OCI-LY1 (cell line): ENCODE results near the gene BPHL.

ENCODE experiments used
- EZH2 ChIP-seq: fragments of 200-600 bp; sonication (generic), shearing (Covaris generic); IDR thresholded peaks from 2 replicates; pipeline ENCODE4 v1.8.0; 2017; ENCODE audit warnings: borderline replicate concordance, mixed run types, mild to moderate bottlenecking, antibody characterized with exemption, low read length, moderate library complexity, mixed read lengths
- TF ChIP-seq, protein P1 (sequence below): fragments of 200-600 bp; sonication (generic), shearing (Covaris generic); IDR thresholded peaks from 2 replicates; pipeline ENCODE4 v1.5.1; 2017; ENCODE audit warnings: mild to moderate bottlenecking, antibody characterized with exemption, low read length, moderate library complexity, mixed read lengths

DNA sequence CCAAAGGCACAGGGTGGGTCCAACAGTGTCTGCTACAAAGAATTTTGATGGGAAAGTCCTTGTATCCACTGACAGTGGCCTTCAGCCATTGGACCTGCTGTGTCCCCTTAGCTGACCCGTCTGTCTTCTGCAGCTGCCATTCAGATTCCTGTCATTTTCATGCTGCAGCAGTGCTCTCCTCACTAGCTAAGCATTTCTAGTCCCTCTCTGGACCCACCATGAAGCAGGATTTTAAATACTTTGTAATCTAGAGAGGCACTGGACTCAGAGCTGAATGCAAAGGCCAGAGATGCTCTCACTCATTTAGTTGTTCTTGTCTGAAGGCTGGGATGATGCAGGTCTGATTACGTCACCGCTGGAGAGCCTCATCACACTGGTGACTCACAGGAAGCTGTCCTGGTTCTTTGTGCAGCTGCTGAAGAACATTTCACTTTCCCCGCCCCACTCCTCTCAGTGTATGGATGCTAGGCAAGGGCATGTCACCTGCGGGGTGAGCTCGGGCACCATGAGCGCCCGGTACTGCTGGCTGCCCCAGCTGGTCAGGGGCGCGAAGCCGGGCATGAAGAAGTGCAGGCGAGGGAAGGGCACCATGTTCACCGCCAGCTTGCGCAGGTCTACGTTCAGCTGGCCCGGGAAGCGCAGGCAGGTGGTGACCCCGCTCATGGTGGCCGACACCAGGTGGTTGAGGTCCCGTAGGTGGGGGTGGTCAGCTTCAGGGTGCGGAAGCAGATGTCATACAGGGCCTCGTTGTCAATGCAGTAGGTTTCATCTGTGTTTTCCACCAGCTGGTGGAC, 58.2 kb downstream of the BPHL start:
- TF ChIP-seq, protein P1, sequence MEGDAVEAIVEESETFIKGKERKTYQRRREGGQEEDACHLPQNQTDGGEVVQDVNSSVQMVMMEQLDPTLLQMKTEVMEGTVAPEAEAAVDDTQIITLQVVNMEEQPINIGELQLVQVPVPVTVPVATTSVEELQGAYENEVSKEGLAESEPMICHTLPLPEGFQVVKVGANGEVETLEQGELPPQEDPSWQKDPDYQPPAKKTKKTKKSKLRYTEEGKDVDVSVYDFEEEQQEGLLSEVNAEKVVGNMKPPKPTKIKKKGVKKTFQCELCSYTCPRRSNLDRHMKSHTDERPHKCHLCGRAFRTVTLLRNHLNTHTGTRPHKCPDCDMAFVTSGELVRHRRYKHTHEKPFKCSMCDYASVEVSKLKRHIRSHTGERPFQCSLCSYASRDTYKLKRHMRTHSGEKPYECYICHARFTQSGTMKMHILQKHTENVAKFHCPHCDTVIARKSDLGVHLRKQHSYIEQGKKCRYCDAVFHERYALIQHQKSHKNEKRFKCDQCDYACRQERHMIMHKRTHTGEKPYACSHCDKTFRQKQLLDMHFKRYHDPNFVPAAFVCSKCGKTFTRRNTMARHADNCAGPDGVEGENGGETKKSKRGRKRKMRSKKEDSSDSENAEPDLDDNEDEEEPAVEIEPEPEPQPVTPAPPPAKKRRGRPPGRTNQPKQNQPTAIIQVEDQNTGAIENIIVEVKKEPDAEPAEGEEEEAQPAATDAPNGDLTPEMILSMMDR = no peak
- no peak for TF ChIP-seq EZH2
